Fibroblast of lung (primary cell): ENCODE results near the gene SH3GL2.

Source experiments
- EZH2 ChIP-seq: IDR thresholded peaks from 2 replicates; pipeline ENCODE4 v1.5.1; 2012; ENCODE audit warnings: low read length, control low read depth, mild to moderate bottlenecking; ENCODE audit errors: missing control alignments
- TF ChIP-seq, protein P1 (sequence below), 2 donors: IDR thresholded peaks in 1 of 2; conservative IDR thresholded peaks in 1 of 2; 1 replicate in 1 of 2; 2 replicates in 1 of 2; pipeline ENCODE4 v1.5.1; 2011 to 2012; ENCODE audit warnings: low read length in 2 of 2, control low read depth in 1 of 2, inconsistent platforms in 1 of 2, low read depth in 1 of 2, mild to moderate bottlenecking in 1 of 2

DNA sequence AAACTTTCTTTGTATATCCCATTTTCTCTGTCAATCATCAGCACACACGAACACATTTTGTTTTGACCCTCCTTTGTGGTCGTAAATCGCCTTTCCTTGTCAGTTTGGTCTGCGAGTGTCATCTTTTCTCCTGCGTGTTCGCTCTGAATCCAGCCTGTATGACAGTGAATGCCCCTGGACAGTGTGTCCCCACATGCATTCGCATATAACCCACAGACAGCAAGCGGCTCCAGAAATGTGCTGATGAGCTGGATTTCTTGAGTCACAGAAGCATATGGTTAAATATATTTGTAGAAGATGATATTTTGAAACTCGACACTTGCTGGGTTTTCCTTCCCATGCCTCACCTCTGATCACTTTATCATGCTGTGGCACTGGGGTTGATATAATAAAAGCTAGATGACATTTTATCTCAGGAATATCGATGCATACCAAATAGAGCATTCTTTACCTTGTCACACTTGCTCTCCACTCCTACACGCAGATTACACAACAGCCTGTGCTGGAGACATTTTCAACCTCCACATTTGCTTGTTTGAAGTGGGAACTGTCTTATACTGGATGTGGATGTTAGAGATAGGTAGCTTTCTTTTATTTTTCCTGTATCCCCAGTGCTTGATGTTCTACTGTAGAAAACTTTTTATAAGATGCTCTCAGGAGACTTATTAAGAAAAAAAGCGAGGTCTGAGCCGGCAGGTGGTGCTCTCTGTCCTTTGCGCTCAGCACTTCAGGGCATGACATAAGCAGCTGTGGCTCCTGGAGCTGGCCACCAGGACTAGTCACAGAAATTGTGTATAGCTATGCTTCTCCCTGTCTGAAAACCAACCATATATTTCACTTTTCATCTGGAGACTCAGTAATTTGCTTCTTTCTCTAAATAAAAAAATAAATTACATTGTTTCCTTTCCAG lies 215.1 kb downstream of the SH3GL2 start:
- TF ChIP-seq, protein P1, sequence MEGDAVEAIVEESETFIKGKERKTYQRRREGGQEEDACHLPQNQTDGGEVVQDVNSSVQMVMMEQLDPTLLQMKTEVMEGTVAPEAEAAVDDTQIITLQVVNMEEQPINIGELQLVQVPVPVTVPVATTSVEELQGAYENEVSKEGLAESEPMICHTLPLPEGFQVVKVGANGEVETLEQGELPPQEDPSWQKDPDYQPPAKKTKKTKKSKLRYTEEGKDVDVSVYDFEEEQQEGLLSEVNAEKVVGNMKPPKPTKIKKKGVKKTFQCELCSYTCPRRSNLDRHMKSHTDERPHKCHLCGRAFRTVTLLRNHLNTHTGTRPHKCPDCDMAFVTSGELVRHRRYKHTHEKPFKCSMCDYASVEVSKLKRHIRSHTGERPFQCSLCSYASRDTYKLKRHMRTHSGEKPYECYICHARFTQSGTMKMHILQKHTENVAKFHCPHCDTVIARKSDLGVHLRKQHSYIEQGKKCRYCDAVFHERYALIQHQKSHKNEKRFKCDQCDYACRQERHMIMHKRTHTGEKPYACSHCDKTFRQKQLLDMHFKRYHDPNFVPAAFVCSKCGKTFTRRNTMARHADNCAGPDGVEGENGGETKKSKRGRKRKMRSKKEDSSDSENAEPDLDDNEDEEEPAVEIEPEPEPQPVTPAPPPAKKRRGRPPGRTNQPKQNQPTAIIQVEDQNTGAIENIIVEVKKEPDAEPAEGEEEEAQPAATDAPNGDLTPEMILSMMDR (conservative IDR thresholded peaks at IDR 0.05 in 1 of 2, IDR thresholded peaks at IDR 0.05 in 1 of 2; ENCODE audit: low read depth in 1 of 2, low read length in 2 of 2), result peak in 1 of 2 donors; percentile 6
- TF ChIP-seq EZH2, result no peak
